Fibroblast of villous mesenchyme (primary cell): ENCODE measurements around the gene FERMT2. TPM values are rescaled to one million over a fixed set of nuclear protein-coding genes. Genes with fewer than 3 reads are reported as not detected.

Experiments
- DNase-seq: peaks from one replicate; pipeline ENCODE4 v3.0.0-alpha.2; 2010; ENCODE audit warnings: low read depth
- H3K4me3 ChIP-seq: 2 replicates; pipeline ENCODE4 v1.5.1; 2011; ENCODE audit warnings: low read depth, mild to moderate bottlenecking, low read length
- total RNA-seq: library from RNA; depleted of rRNA; stranded (reverse); fragments of >200 nt; gene quantifications from 2 replicates; pipeline ENCODE4 v1.2.3, GENCODE V29; 2012
- TF ChIP-seq, protein P1 (sequence below): IDR thresholded peaks from 2 replicates; pipeline ENCODE4 v1.5.1; 2012; ENCODE audit warnings: low read depth, mild to moderate bottlenecking, low read length; ENCODE audit not compliant: insufficient read depth

Gene FERMT2, protein sequence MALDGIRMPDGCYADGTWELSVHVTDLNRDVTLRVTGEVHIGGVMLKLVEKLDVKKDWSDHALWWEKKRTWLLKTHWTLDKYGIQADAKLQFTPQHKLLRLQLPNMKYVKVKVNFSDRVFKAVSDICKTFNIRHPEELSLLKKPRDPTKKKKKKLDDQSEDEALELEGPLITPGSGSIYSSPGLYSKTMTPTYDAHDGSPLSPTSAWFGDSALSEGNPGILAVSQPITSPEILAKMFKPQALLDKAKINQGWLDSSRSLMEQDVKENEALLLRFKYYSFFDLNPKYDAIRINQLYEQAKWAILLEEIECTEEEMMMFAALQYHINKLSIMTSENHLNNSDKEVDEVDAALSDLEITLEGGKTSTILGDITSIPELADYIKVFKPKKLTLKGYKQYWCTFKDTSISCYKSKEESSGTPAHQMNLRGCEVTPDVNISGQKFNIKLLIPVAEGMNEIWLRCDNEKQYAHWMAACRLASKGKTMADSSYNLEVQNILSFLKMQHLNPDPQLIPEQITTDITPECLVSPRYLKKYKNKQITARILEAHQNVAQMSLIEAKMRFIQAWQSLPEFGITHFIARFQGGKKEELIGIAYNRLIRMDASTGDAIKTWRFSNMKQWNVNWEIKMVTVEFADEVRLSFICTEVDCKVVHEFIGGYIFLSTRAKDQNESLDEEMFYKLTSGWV
- total RNA-seq: 266 and 320 TPM in 2 replicates

DNA sequence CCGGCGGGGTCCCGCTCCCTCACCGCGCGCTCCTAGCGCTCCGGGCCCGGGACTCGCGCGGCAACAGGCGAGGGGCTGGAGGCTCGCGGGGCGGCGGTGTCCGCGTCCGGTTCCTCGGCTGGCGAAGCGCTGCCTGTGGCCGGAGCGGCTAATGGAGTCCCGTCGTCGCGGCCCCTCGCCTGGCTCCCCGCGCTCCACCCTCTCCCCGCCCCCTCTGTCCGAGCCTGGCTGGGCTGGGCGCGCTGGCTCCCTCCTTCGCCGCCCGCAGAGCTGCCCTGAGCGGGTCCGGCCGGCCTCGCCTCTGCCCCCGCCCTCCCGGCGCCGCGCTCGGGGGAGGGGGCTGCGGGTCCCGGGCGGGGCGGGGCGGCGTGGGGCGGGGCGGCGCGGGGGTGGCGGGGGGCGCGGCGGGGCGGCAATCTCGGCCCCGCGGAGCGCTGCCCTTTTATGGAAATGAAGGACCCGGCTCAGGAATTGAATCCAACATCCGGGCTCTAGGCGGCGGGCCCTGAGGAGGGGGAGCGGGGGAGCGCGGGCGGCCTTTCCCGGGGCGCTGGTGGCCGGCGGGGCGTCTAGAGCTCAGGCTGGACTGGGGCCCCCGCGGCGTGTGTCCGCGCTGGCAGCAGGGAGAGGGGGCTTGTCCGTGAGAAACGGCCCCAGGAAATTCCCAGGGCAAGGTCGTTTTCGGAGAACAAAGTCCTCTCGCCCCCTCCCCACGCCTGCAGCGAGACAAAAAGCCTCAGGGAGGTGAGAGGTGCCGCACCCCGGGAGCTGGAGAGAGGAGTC lies at the start of gene FERMT2:
Gene FERMT2 (minus strand): TSS at position 153 of the 783 bp plus-strand sequence. CDS start 482 bp downstream, outside the sequence.
- peak within 1 kb of the TSS; percentile 73 for H3K4me3 ChIP-seq
- peak; percentile 89 for DNase-seq
- TF ChIP-seq, protein P1, sequence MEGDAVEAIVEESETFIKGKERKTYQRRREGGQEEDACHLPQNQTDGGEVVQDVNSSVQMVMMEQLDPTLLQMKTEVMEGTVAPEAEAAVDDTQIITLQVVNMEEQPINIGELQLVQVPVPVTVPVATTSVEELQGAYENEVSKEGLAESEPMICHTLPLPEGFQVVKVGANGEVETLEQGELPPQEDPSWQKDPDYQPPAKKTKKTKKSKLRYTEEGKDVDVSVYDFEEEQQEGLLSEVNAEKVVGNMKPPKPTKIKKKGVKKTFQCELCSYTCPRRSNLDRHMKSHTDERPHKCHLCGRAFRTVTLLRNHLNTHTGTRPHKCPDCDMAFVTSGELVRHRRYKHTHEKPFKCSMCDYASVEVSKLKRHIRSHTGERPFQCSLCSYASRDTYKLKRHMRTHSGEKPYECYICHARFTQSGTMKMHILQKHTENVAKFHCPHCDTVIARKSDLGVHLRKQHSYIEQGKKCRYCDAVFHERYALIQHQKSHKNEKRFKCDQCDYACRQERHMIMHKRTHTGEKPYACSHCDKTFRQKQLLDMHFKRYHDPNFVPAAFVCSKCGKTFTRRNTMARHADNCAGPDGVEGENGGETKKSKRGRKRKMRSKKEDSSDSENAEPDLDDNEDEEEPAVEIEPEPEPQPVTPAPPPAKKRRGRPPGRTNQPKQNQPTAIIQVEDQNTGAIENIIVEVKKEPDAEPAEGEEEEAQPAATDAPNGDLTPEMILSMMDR: no peak

DNA sequence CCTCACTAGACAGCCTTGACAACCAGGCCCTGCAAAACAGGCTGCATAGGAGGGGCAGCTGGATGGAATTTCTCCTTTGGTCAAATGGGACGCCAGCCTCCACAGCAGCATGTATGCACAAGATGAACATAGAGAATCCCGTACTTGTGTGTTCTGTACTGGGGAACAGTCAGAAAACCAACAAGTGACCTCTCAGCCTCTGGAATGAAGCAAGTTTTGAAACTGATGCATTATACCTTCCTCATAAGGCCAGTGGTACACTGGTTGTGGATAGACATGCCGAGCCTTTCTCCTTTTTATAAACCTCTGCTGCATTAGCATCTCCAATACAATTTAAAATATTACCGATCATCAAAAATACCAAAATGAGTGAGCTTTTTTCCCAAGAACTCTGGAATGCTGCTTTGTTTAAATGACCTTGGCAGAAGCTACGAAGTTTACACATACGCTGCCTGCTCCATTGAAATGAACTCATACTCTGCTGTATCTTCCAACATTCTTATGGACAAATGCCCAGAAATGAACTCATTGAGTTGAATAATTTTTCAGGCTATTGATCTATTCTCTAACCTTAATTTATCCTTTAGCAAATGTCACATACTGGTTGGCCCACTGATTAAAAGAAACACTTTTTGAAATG lies 47.6 kb upstream of the FERMT2 start:
- TF ChIP-seq, protein P1: no peak
- DNase-seq: peak; percentile 79
- no peak overlapping the region for H3K4me3 ChIP-seq

DNA sequence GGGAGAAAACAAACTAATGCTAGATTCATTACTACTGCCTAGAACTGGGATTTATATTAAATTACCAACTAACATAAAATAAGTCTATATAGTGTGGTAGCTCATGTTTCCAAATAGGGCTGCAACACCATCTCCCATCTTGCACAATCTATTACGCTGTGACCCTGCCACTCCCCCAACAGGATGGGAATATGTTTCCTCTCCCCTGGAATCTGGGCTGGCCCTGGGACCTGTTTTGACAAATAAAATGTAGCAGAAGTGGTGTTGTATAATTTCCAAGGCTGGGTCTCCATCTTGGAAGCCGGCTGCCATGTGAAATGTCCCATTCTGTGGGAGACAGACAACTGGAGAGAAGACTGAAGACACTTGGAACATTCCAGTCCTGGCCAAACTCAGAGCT lies 45.6 kb upstream of the FERMT2 start:
- TF ChIP-seq, protein P1: no peak
- peak; percentile 51 for DNase-seq
- no peak overlapping the region for H3K4me3 ChIP-seq

DNA sequence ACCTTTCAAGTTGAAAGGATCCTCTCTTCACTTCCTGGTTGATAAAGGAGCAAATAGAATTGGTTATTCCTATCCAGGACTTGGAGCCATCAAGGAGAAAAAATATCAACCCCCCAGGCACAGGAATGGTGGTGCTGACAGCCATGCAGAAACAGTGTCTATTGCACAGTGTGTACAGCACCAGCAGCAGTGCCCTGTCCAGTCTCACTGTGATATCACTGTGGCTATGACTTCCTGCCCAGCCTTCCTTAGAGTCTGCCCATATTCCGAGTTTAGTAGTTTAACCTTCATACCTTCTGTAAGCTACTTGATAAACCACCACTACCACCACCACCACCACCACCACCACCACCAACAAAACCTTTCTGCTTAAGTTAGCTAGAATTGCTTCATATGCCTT lies 45.1 kb upstream of the FERMT2 start:
- DNase-seq: no peak
- no peak overlapping the region for H3K4me3 ChIP-seq
- TF ChIP-seq, protein P1: no peak

- H3K4me3 ChIP-seq: no peak overlapping the region
- TF ChIP-seq, protein P1: no peak
- DNase-seq: peak; percentile 62
Measured at GRCh38 chr14:52992236-52992870, 41.5 kb upstream of the FERMT2 start.

GRCh38 chr14:52988139-52988538 lies 37.3 kb upstream of the FERMT2 start:
- DNase-seq: no peak
- TF ChIP-seq, protein P1: no peak
- H3K4me3 ChIP-seq: no peak overlapping the region
